Measurements from ENCODE around the gene MAP2K1.

MAP2K1 gene

GRCh38 chr15:66394472-66394871, 7.8 kb downstream of the MAP2K1 start:
- no peak for DNase-seq

GRCh38 chr15:66394915-66395314, 8.2 kb downstream of the MAP2K1 start:
- no peak for DNase-seq

- no peak for DNase-seq
Observed at GRCh38 chr15:66399276-66399675, 12.6 kb downstream of the MAP2K1 start.

GRCh38 chr15:66400351-66400774, 13.7 kb downstream of the MAP2K1 start:
- DNase-seq = no peak

- no peak for DNase-seq
Observed at GRCh38 chr15:66401130-66402021, 14.7 kb downstream of the MAP2K1 start.

- no peak for DNase-seq
Observed at GRCh38 chr15:66402761-66403284, 16.1 kb downstream of the MAP2K1 start.

GRCh38 chr15:66403323-66403722, 16.6 kb downstream of the MAP2K1 start:
- DNase-seq = no peak

GRCh38 chr15:66404122-66404521, 17.4 kb downstream of the MAP2K1 start:
- no peak for DNase-seq

GRCh38 chr15:66404532-66404931, 17.8 kb downstream of the MAP2K1 start:
- no peak for DNase-seq

- no peak for DNase-seq
Observed at GRCh38 chr15:66405007-66405406, 18.3 kb downstream of the MAP2K1 start.

- DNase-seq = no peak
Observed at GRCh38 chr15:66405615-66406014, 18.9 kb downstream of the MAP2K1 start.

- no peak for DNase-seq
Observed at GRCh38 chr15:66408254-66408653, 21.5 kb downstream of the MAP2K1 start.

- no peak for DNase-seq
Observed at GRCh38 chr15:66408675-66409282, 22.1 kb downstream of the MAP2K1 start.

- no peak for DNase-seq
Observed at GRCh38 chr15:66409565-66410108, 22.9 kb downstream of the MAP2K1 start.

GRCh38 chr15:66411190-66411589, 24.5 kb downstream of the MAP2K1 start:
- DNase-seq = no peak

- no peak for DNase-seq
Observed at GRCh38 chr15:66412220-66412619, 25.5 kb downstream of the MAP2K1 start.

- no peak for DNase-seq
Observed at GRCh38 chr15:66413579-66413978, 26.9 kb downstream of the MAP2K1 start.

GRCh38 chr15:66415360-66415759, 28.6 kb downstream of the MAP2K1 start:
- no peak for DNase-seq

- no peak for DNase-seq
Observed at GRCh38 chr15:66417736-66418135, 31.0 kb downstream of the MAP2K1 start.

- no peak for DNase-seq
Observed at GRCh38 chr15:66419471-66419870, 32.8 kb downstream of the MAP2K1 start.

- DNase-seq = no peak
Observed at GRCh38 chr15:66422347-66422746, 35.6 kb downstream of the MAP2K1 start.

- no peak for DNase-seq
Observed at GRCh38 chr15:66423149-66423548, 36.4 kb downstream of the MAP2K1 start.

GRCh38 chr15:66424963-66425612, 38.4 kb downstream of the MAP2K1 start:
- no peak for DNase-seq
